ENCODE measurements around the gene RAI14. TPM values are rescaled to one million over a fixed set of nuclear protein-coding genes. Genes with fewer than 3 reads are reported as not detected.

RAI14 gene
- total RNA-seq, 1 experiment from 2014 or later = 133 TPM

DNA sequence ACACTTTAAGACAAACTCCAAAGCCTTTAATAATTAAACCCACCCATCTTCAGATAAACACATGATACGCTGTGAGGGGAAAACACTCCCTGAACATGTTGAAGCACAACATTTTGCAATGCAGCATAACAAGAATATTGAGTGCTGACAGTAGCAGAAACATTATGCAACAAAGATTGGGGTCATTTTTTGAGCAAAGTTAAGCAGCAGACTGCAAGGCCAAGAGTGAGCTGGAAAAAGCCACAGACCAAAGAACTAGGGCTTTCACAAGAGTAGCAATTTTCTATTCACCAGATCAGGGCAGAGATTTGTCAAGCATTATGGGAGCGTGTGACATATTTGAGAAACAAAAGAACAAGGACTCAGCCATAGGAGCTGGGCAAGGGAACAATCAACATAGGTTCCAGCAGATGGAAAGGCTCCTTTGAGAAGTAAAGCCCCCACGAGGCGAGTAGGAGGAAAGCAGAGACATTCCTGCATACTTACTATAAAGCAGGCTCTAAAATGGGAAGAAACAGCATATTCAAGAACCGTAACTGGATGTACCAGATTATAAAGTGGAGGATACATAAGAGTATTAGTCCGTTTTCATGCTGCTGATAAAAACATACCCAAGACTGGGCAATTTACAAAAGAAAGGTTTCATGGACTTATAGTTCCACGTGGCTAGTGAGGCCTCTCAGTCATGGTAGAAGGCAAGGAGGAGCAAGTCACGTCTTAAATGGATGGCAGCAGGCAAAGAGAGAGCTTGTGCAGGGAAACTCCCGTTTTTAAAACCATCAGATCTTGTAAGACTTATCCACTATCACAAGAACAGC, 178.1 kb downstream of the RAI14 start:
- Histone ChIP-seq H3K9me2 (ENCODE audit: insufficient read depth) (no peaks in the 10 kb centered on the region), H3K4me3 (no peak overlapping the region), H3K4me2 (no peak overlapping the region), H4K20me1 (ENCODE audit: insufficient read depth) (no peaks in the 10 kb centered on the region), H3K27me3 (ENCODE audit: insufficient read depth, low read depth) (no peaks in the 10 kb centered on the region), H3K27ac (no peak overlapping the region), H2AFZ (no peak overlapping the region), H3K4me1 (replicated peaks; ENCODE audit: insufficient read depth) (no peaks in the 10 kb centered on the region), H3K36me3 (ENCODE audit: low read depth) (peaks cover 40% of the 10 kb centered on the region), H3K79me2 (ENCODE audit: low read depth) (no peaks in the 10 kb centered on the region), H3K9me3 (ENCODE audit: insufficient read depth, low read depth) (no peaks in the 10 kb centered on the region), H3F3A (ENCODE audit: insufficient read depth, low read depth) (peaks cover 59% of the 10 kb centered on the region)
- ChIA-PET POLR2A (ENCODE audit: unreplicated experiment) (interaction anchor here (0.7 kb wide), 1 partner anchor 220 kb away, joined by 6 read pairs; no protein-coding TSS in a partner anchor), CTCF (no interaction called here)
- TF ChIP-seq CTCF (conservative IDR thresholded peaks at IDR 0.05) (no peak), EZH2 (IDR thresholded peaks at IDR 0.05; ENCODE audit: low read depth) (no peak)
- intact Hi-C loops (cut with micrococcal nuclease; ENCODE audit: unreplicated experiment) = no loop called here
- no TSS peak for BruUV-seq (replicated peaks)
- no peak for DNase-seq

DNA sequence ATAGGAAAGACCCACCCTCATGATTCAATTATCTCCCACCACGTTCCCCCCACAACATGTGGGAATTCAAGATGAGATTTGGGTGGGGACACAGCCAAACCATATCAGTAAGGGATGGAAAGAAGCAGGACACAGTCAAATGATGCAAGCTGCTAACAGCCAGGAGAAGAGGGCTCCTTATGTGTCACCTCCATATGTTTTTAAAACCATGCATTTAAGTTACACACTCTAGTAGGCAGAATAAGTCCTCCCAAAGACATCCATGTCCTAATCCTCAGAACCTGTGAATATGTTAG, 178.6 kb downstream of the RAI14 start:
- BruUV-seq (replicated peaks) = no TSS peak
- TF ChIP-seq EZH2 (IDR thresholded peaks at IDR 0.05; ENCODE audit: low read depth) (no peak), CTCF (conservative IDR thresholded peaks at IDR 0.05) (no peak)
- CTCF ChIA-PET = no interaction called here

GRCh38 chr5:34835664-34836063, 179.5 kb downstream of the RAI14 start:
- Histone ChIP-seq H3K4me1 (replicated peaks; ENCODE audit: insufficient read depth) (peaks cover 6% of the 10 kb centered on the region), H3K4me2 (no peak overlapping the region), H3K4me3 (no peak overlapping the region), H3K27ac (no peak overlapping the region), H3K9me3 (ENCODE audit: insufficient read depth, low read depth) (no peaks in the 10 kb centered on the region), H3K27me3 (ENCODE audit: insufficient read depth, low read depth) (no peaks in the 10 kb centered on the region), H4K20me1 (ENCODE audit: insufficient read depth) (no peaks in the 10 kb centered on the region), H2AFZ (no peak overlapping the region), H3K79me2 (ENCODE audit: low read depth) (no peaks in the 10 kb centered on the region), H3K9me2 (ENCODE audit: insufficient read depth) (no peaks in the 10 kb centered on the region), H3F3A (ENCODE audit: insufficient read depth, low read depth) (peaks cover 59% of the 10 kb centered on the region), H3K36me3 (ENCODE audit: low read depth) (peaks cover 27% of the 10 kb centered on the region)
- BruUV-seq (replicated peaks) = no TSS peak
- DNase-seq = no peak
- ChIA-PET CTCF (no interaction called here), POLR2A (ENCODE audit: unreplicated experiment) (no interaction called here)
- TF ChIP-seq EZH2 (IDR thresholded peaks at IDR 0.05; ENCODE audit: low read depth) = no peak
- no peak for TF ChIP-seq CTCF (conservative IDR thresholded peaks at IDR 0.05)
- intact Hi-C loops (cut with micrococcal nuclease; ENCODE audit: unreplicated experiment) = no loop called here

More for the DNA sequence above, 178.6 kb downstream of the RAI14 start:
- no peaks in the 10 kb centered on the region for H3K27me3 ChIP-seq (ENCODE audit: insufficient read depth, low read depth)
- peaks cover 35% of the 10 kb centered on the region for H3K36me3 ChIP-seq (ENCODE audit: low read depth)
- H2AFZ ChIP-seq = no peak overlapping the region
- no peak overlapping the region for H3K4me3 ChIP-seq
- H3F3A ChIP-seq (ENCODE audit: insufficient read depth, low read depth) = peaks cover 59% of the 10 kb centered on the region
- no peak overlapping the region for H3K27ac ChIP-seq
- H3K4me2 ChIP-seq = no peak overlapping the region
- H3K9me2 ChIP-seq (ENCODE audit: insufficient read depth) = no peaks in the 10 kb centered on the region
- no peaks in the 10 kb centered on the region for H3K9me3 ChIP-seq (ENCODE audit: insufficient read depth, low read depth)
- no peaks in the 10 kb centered on the region for H4K20me1 ChIP-seq (ENCODE audit: insufficient read depth)
- peaks cover 3% of the 10 kb centered on the region for H3K4me1 ChIP-seq (replicated peaks; ENCODE audit: insufficient read depth)
- POLR2A ChIA-PET (ENCODE audit: unreplicated experiment) = no interaction called here
- DNase-seq = peak in 1 of 2 experiments; percentile 34
- H3K79me2 ChIP-seq (ENCODE audit: low read depth) = no peaks in the 10 kb centered on the region
- intact Hi-C loops (cut with micrococcal nuclease; ENCODE audit: unreplicated experiment) = no loop called here
